HEK293 (cell line): ENCODE measurements around the gene GATAD2A.

Experiments used
- SP2 ChIP-seq: fragments of 450-650 bp; formaldehyde crosslinking; IDR thresholded peaks from 2 replicates; pipeline ENCODE4 v1.5.1; 2016; ENCODE audit warnings: missing biosample characterization, missing genetic modification characterization
- TSHZ1 ChIP-seq: fragments of 450-650 bp; formaldehyde crosslinking; IDR thresholded peaks from 2 replicates; pipeline ENCODE4 v1.5.1; 2016; ENCODE audit warnings: missing biosample characterization, missing genetic modification characterization, borderline replicate concordance
- YY1 ChIP-seq: fragments of 450-650 bp; formaldehyde crosslinking; IDR thresholded peaks from 2 replicates; pipeline ENCODE4 v1.5.1; 2018; ENCODE audit warnings: missing biosample characterization, missing genetic modification characterization
- ZNF423 ChIP-seq: fragments of 450-650 bp; formaldehyde crosslinking; IDR thresholded peaks from 2 replicates; pipeline ENCODE4 v1.5.1; 2016; ENCODE audit warnings: missing biosample characterization, missing genetic modification characterization
- ZNF600 ChIP-seq: fragments of 450-650 bp; formaldehyde crosslinking; IDR thresholded peaks from 2 replicates; pipeline ENCODE4 v1.5.1; 2016; ENCODE audit warnings: missing biosample characterization, missing genetic modification characterization
- ZNF626 ChIP-seq: fragments of 450-650 bp; sonication (Bioruptor Pico); formaldehyde crosslinking; IDR thresholded peaks from 2 replicates; pipeline ENCODE4 v1.5.1; 2018; ENCODE audit warnings: missing biosample characterization, missing genetic modification characterization, inconsistent platforms
- TF ChIP-seq, protein P1 (sequence below): fragments of 450-650 bp; formaldehyde crosslinking; IDR thresholded peaks from 2 replicates; pipeline ENCODE4 v1.5.1; 2016; ENCODE audit warnings: missing biosample characterization, missing genetic modification characterization
- TF ChIP-seq, protein P2 (sequence below): IDR thresholded peaks from 2 replicates; pipeline ENCODE4 v1.6.1; 2011; ENCODE audit warnings: mild to moderate bottlenecking, low read depth, low read length, borderline replicate concordance

DNA sequence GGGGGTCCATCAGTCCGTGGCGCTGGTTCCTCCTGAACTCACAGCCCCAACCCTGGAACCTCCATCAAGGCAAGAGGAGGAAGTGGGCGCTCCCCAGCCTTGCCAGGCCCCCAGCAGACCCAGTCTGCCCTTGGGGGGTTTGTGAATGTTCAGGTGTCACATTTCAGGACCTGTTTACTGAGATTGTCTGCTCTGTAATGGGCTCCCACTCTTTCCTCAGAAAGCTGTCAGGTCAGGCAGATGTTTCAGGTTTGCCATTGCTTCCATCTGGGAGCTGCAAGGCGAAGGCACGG is 80.5 kb downstream of the GATAD2A start:
- TF ChIP-seq TSHZ1 (tag by site-specific recombination) (no peak), ZNF423 (no peak), ZNF626 (tag by site-specific recombination) (no peak), ZNF600 (no peak), SP2 (no peak), YY1 (no peak)
- TF ChIP-seq, protein P1, sequence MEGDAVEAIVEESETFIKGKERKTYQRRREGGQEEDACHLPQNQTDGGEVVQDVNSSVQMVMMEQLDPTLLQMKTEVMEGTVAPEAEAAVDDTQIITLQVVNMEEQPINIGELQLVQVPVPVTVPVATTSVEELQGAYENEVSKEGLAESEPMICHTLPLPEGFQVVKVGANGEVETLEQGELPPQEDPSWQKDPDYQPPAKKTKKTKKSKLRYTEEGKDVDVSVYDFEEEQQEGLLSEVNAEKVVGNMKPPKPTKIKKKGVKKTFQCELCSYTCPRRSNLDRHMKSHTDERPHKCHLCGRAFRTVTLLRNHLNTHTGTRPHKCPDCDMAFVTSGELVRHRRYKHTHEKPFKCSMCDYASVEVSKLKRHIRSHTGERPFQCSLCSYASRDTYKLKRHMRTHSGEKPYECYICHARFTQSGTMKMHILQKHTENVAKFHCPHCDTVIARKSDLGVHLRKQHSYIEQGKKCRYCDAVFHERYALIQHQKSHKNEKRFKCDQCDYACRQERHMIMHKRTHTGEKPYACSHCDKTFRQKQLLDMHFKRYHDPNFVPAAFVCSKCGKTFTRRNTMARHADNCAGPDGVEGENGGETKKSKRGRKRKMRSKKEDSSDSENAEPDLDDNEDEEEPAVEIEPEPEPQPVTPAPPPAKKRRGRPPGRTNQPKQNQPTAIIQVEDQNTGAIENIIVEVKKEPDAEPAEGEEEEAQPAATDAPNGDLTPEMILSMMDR (tag by site-specific recombination), result no peak
- TF ChIP-seq, protein P2, sequence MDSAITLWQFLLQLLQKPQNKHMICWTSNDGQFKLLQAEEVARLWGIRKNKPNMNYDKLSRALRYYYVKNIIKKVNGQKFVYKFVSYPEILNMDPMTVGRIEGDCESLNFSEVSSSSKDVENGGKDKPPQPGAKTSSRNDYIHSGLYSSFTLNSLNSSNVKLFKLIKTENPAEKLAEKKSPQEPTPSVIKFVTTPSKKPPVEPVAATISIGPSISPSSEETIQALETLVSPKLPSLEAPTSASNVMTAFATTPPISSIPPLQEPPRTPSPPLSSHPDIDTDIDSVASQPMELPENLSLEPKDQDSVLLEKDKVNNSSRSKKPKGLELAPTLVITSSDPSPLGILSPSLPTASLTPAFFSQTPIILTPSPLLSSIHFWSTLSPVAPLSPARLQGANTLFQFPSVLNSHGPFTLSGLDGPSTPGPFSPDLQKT, result no peak
